HG03139 (cell line): ENCODE data around the gene ASTN2.

Experiments used
- ATAC-seq: cut with Tn5 transposase; IDR thresholded peaks from one replicate; pipeline ENCODE4 v1.9.1; 2021; ENCODE audit not compliant: unreplicated experiment

The ASTN2 gene

DNA sequence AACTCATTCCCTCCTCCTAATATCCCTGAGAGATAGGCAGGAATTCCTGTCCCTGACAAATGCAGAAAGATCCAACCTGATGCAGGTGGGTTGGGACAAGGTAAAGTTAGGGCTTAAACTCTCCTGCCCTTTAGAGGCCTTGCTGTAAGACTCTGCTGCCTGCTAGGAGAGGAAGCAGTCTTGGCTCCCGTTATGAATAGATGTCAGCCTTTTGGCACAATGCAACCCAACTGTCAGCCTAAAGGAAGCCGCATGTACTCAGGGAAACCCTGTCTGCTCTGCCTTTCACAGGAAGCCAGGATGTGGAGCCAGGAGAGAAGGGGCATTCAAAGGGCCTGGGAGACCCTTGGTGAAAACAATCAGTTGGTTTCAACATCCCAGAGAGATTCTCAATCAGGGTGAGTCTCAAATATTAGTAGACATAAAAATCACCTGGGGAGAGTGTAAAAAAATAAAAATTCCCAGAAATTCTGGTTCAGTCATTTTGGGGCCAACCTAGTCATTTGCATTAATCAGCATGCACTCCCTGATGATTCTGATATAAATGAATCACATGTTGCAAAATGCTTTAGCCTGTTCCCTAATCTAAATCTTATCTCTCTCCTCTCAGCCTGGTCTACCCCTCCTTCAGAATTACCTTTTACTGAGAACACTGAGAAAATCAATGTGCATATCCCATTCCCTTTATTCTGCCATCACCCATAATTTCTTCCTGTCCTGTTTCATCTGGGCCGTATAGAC lies 864.0 kb downstream of the ASTN2 start:
- no peak for ATAC-seq

GRCh38 chr9:116549786-116550660 lies 864.8 kb downstream of the ASTN2 start:
- no peak for ATAC-seq

GRCh38 chr9:116549061-116549664 lies 865.7 kb downstream of the ASTN2 start:
- ATAC-seq, result no peak

DNA sequence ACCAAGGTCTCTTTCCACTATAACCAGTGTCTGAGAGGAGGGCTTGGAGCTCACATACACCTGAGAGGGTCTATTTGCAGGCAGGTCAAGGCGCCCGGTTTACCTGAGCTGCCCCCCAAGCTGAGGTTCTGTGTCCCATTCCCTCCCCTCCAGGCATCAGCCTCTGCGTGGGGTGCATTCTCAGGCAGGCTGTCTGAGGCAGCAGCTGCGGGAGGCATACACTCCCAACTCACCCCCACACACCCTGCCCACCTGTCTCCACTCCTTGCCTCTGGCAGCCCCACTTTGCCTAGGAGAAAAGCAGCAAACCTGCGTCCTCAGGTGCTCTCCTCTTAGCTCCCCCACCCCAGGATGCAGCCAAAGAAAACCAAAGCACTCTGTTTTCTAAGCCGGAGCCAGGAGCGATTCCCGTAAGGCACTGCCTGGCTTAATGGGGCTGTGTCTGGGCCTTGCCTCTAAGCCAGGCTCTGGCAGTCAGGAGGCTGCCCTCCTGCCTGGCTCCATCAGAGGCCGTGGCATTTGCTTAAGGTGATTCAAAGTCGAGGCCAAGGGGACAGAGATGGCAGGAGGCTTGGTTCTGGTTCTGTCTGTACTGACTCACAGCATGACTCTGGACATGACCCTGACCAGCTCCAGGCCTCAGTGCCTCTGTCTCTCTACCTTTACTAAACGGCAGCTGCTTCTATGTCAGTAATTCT lies 867.0 kb downstream of the ASTN2 start:
- no peak for ATAC-seq

DNA sequence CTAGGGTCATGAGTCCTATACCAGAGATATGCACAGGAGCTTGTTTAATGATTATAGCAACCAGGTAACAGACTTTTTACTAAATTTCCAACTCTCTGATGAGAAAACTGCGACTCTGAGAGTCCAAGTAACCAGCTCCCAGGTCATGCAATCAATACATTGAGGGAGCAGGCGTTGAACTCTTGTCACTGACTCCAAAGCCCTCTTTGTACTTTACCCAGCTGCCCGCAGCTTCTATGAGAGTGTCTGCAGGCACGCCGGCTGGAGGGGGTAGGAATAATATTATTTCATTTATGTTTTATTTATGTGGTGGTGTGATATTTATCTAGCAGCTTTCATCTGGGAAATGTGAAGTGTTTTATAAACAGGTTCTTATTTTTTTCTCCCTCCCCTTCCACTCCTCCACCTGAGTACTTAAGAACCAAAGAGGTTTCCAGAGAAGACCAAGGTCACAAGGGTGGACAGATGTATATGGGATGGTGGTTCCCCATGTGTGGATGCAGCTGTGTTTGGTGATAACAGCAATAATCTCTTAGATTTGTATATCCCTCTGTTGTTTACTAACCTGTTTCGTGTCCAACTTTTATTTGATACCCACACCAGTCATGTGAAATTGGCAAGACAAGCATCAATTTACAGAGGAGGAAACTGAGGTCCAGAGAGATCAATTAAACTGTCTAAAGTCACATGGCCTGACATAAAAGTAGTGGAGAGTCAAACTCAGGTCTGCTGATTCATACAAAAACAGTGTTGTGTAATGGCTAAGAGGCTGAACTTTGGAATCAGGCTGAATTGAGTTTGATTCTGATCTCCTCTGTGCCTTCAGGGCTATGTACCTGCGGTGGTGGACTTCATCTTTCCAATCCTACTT lies 867.9 kb downstream of the ASTN2 start:
- no peak for ATAC-seq

GRCh38 chr9:116544896-116545295 lies 870.0 kb downstream of the ASTN2 start:
- ATAC-seq, result no peak

- no peak for ATAC-seq
These were observed 871.0 kb downstream of the ASTN2 start for GRCh38 chr9:116543731-116544400.

- no peak for ATAC-seq
These were observed 873.5 kb downstream of the ASTN2 start for GRCh38 chr9:116541402-116541801.

DNA sequence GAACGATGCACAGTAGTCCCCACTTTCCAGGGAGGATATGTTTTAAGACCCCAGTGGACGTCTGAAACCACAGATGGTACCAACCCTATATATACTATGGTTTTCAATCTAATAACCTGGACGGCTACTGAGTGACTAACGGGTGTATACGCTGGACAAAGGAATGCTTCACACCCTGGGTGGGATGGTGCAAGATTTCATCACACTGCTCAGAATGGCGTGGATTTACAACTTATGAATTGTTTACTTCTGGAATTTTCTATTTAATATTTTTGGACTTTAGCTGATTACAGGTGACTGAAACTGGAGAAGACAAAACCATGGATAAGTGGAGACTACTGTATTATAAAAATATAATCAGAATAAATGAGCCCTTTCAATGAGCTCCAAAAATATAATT lies 875.3 kb downstream of the ASTN2 start:
- ATAC-seq, result no peak

GRCh38 chr9:116525611-116526010 lies 889.2 kb downstream of the ASTN2 start:
- no peak for ATAC-seq

DNA sequence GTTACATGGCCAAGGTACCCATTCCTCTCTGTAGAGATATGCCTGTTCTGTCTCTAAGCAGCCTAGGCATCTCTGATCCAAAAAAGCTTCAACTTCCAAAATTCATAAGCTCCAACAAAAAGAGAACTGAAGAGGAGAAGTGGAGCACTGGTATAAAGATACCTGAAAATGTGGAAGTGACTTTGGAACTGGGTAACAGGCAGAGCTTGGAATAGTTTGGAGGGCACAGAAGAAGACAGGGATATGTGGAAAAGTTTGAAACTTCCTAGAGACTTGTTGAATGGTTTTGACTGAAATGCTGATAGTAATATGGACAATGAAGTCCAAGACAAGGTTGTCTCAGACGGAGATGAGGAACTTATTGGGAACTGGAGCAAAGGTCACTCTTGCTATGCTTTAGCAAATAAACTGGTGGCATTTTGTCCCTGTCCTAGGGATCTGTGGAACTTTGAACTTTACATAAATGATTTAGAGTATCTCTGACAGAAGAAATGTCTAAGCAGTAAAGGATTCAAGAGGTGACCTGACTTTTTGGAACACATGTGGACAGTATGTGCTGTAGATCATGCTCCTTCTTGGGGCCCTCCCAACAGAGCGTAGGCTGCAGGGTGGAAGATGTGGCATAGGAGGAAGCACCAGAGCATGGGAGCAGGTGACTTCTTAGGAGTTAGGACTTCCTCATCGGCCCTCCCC lies 889.9 kb downstream of the ASTN2 start:
- no peak for ATAC-seq

GRCh38 chr9:116520218-116520617 lies 894.6 kb downstream of the ASTN2 start:
- ATAC-seq, result no peak

GRCh38 chr9:116516456-116516855 lies 898.4 kb downstream of the ASTN2 start:
- ATAC-seq, result no peak

DNA sequence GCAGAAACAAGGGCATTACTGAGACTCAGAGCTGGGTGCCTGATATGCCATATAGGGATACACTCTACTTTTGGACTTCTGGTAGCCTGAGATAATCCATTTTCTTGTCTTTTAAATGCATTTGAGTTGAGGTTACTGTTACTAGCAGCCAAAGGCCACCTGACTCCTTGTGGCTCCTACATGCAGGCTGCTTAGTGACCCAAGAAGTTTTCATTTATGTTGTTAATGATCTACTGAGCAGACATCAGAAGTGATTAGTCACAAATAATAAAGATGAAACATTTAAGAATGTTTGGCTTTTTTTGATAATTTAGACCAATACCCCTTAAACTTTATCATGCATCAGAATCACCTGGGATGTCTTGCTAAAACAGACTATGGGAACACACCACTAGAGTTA lies 899.3 kb downstream of the ASTN2 start:
- no peak for ATAC-seq

DNA sequence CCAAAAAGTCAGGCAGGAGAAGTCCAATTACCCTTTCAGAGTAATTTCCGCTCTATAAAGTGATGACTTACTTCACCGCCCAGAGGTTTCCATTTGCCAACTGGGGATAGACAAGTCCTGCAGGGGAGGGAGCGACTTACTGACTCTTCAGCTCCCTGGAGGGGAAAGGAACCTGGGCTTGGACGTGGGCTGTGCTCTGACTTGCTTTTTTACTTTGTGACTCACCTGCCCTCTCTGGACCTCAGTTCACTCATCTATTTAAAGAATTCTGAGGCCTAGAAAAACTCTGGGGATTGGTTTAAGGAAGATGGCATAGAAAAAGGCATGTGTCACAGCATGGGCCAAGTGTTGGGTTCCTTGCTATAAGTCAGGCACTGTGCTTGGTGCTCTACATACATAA lies 908.2 kb downstream of the ASTN2 start:
- no peak for ATAC-seq

GRCh38 chr9:116504893-116505480 lies 909.9 kb downstream of the ASTN2 start:
- peak; percentile 94 for ATAC-seq

GRCh38 chr9:116504081-116504480 lies 910.8 kb downstream of the ASTN2 start:
- no peak for ATAC-seq

DNA sequence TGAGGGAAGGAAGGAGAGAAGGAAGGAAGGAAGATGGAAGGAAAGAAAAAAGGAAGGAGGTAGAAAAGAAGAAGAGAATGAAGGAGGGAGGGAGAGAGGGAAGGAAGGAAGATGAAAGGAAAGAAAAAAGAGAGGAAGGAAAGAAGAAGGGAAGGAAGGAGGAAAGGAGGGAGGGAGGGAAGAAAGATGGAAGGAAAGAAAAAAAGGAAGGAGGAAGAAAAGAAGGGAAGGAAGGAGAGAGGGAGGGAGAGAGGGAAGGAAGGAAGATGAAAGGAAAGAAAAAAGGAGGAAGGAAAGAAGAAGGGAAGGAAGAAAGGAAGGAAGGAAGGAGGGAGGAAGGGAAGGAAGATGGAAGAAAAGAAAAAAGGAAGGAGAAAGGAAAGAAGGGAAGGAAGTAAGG lies 912.1 kb downstream of the ASTN2 start:
- no peak for ATAC-seq

GRCh38 chr9:116501871-116502270 lies 913.0 kb downstream of the ASTN2 start:
- no peak for ATAC-seq
